Endothelial cell of umbilical vein (primary cell): Measurements from ENCODE around the gene THAP4. TPM values are rescaled to one million over a fixed set of nuclear protein-coding genes. Genes with fewer than 3 reads are reported as not detected.

Experiments
- BruUV-seq: library from RNA; stranded (reverse); fragments of 400-500 nt; replicated peaks from 2 replicates; lab custom pipeline; 2021; lab: Mats Ljungman, UMichigan
- CTCF ChIA-PET: fragments of 300-600, 350-600 bp; sonication (Branson Sonifier 250); formaldehyde crosslinking; loops from one replicate; lab custom pipeline; 2021; ENCODE audit warnings: antibody characterized with exemption, inconsistent platforms; lab: Charles Lee
- POLR2A ChIA-PET: fragments of 300-600, 350-600 bp; sonication (Branson Sonifier 250); formaldehyde crosslinking; loops from one replicate; lab custom pipeline; 2021; ENCODE audit warnings: antibody characterized with exemption, inconsistent platforms; lab: Charles Lee
- DNase-seq: peaks from one replicate; pipeline ENCODE4 v3.0.0-alpha.2; 2011; ENCODE audit warnings: low read depth, low spot score
- FAIRE-seq: peaks from 2 replicates; lab custom pipeline; 2011; peaks lifted over from hg19 to GRCh38; lab: Jason Lieb, UNC
- H2AFZ ChIP-seq: 2 replicates; pipeline ENCODE4 v1.6.0; 2012; ENCODE audit warnings: low read depth, low read length, control low read depth, inconsistent platforms
- H3K27ac ChIP-seq: 2 replicates; pipeline ENCODE4 v1.5.1; 2011; ENCODE audit warnings: low read depth, mild to moderate bottlenecking, control low read depth, low read length, moderate library complexity; ENCODE audit not compliant: insufficient read depth
- H3K27me3 ChIP-seq, 2 experiments: 2 replicates each; pipeline versions ENCODE4 v1.6.0 to v1.6.1; 2011; ENCODE audit warnings: low read length in 2 of 2, mixed read lengths in 1 of 2; ENCODE audit not compliant: control insufficient read depth in 2 of 2, insufficient read depth in 2 of 2
- H3K36me3 ChIP-seq, 2 experiments: 2 replicates in 1 of 2; 3 replicates in 1 of 2; pipeline ENCODE4 v1.5.1; 2011; ENCODE audit warnings: low read length in 2 of 2, mild to moderate bottlenecking in 1 of 2, moderate library complexity in 1 of 2; ENCODE audit not compliant: control insufficient read depth in 2 of 2, insufficient read depth in 2 of 2; ENCODE audit errors: extremely low read depth in 1 of 2
- H3K4me1 ChIP-seq: 3 replicates; pipeline ENCODE4 v1.5.1; 2011; ENCODE audit warnings: mild to moderate bottlenecking, low read length; ENCODE audit not compliant: control insufficient read depth, insufficient read depth; ENCODE audit errors: extremely low read depth
- H3K4me2 ChIP-seq: 2 replicates; pipeline ENCODE4 v1.6.1; 2011; ENCODE audit warnings: low read length, control low read depth, mixed read lengths; ENCODE audit not compliant: insufficient read depth
- H3K4me3 ChIP-seq, 3 experiments: fragments of 200-600 bp in 1 of 3; sonication (generic), shearing (Covaris generic) in 1 of 3; replicated peaks in 1 of 3; 2 replicates each; pipeline ENCODE4 v1.5.1; 2011 to 2016; ENCODE audit warnings: control low read depth in 3 of 3, low read length in 3 of 3, mild to moderate bottlenecking in 2 of 3, inconsistent platforms in 1 of 3, low read depth in 1 of 3, moderate library complexity in 1 of 3; ENCODE audit not compliant: insufficient read depth in 1 of 3
- H3K79me2 ChIP-seq: 2 replicates; pipeline ENCODE4 v1.6.0; 2012; ENCODE audit warnings: low read length, inconsistent platforms; ENCODE audit not compliant: control insufficient read depth, insufficient read depth
- H3K9ac ChIP-seq: replicated peaks from 2 replicates; pipeline ENCODE3; 2011; ENCODE audit warnings: low read length, control low read depth; ENCODE audit not compliant: insufficient read depth; ENCODE audit errors: extremely low read depth
- H3K9me1 ChIP-seq: replicated peaks from 3 replicates; pipeline ENCODE4 v1.6.0; 2011; ENCODE audit warnings: mild to moderate bottlenecking, low read length; ENCODE audit not compliant: control insufficient read depth, insufficient read depth; ENCODE audit errors: extremely low read depth
- H3K9me3 ChIP-seq: replicated peaks from 2 replicates; pipeline ENCODE4 v1.5.1; 2012; ENCODE audit warnings: low read length, inconsistent platforms; ENCODE audit not compliant: control insufficient read depth, insufficient read depth
- H4K20me1 ChIP-seq: replicated peaks from 2 replicates; pipeline ENCODE3; 2011; ENCODE audit warnings: mild to moderate bottlenecking, low read length; ENCODE audit not compliant: control insufficient read depth, insufficient read depth; ENCODE audit errors: extremely low read depth
- CTCF ChIP-seq, 2 donors: IDR thresholded peaks; 1 replicate in 1 of 2; 2 replicates in 1 of 2; pipeline ENCODE4 v1.5.1; 2011; ENCODE audit warnings: low read length in 2 of 2, mild to moderate bottlenecking in 2 of 2, moderate library complexity in 2 of 2, control low read depth in 1 of 2, inconsistent platforms in 1 of 2, low read depth in 1 of 2; ENCODE audit not compliant: insufficient read depth in 1 of 2; ENCODE audit errors: extremely low read depth in 1 of 2
- EZH2 ChIP-seq: IDR thresholded peaks from 2 replicates; pipeline ENCODE4 v1.6.1; 2012; ENCODE audit warnings: borderline replicate concordance, low read depth, mild to moderate bottlenecking, moderate library complexity, low read length, inconsistent platforms; ENCODE audit not compliant: severe bottlenecking
- FOS ChIP-seq: IDR thresholded peaks from 2 replicates; pipeline ENCODE4 v1.6.1; 2011; ENCODE audit warnings: mild to moderate bottlenecking, low read length, moderate library complexity, borderline replicate concordance; ENCODE audit not compliant: insufficient read depth
- GATA2 ChIP-seq: IDR thresholded peaks from 2 replicates; pipeline ENCODE4 v1.7.0; 2011; ENCODE audit warnings: low read depth, mild to moderate bottlenecking, moderate library complexity, mixed read lengths, low read length; ENCODE audit not compliant: insufficient read length, insufficient read depth
- JUN ChIP-seq: IDR thresholded peaks from 2 replicates; pipeline ENCODE4 v1.6.1; 2011; ENCODE audit warnings: borderline replicate concordance, low read depth; ENCODE audit not compliant: insufficient read length, insufficient read depth
- MAX ChIP-seq: IDR thresholded peaks from 2 replicates; pipeline ENCODE4 v1.6.1; 2011; ENCODE audit not compliant: insufficient read depth, insufficient read length
- MYC ChIP-seq: IDR thresholded peaks from one replicate; pipeline ENCODE4 v1.6.1; 2011; ENCODE audit warnings: mild to moderate bottlenecking, low read depth, low read length
- POLR2A ChIP-seq: IDR thresholded peaks from 2 replicates; pipeline ENCODE4 v1.6.1; 2012; ENCODE audit warnings: low read depth, mild to moderate bottlenecking, control low read depth, low read length
- POLR2AphosphoS5 ChIP-seq: IDR thresholded peaks from 2 replicates; pipeline ENCODE4 v1.6.1; 2012; ENCODE audit warnings: low read depth, mild to moderate bottlenecking, control low read depth, low read length, moderate library complexity; ENCODE audit not compliant: insufficient read depth
- dilution Hi-C: fragments of 300-500 bp; cut with MboI; formaldehyde crosslinking; loops from one replicate; pipeline ENCODE4 v1.15.0; 2019; ENCODE audit warnings: low sequenced_read_pairs; ENCODE audit not compliant: extremely low pct_ligation_motif_present
- intact Hi-C: fragments of 100-400 bp; cut with micrococcal nuclease; formaldehyde crosslinking; loops from one replicate; pipeline ENCODE4 v1.10.0; 2022
- polyA plus RNA-seq, 4 experiments: library from polyadenylated mRNA; depleted of rRNA in 3 of 4; stranded (reverse) in 3 of 4; unstranded in 1 of 4; fragments of >200 nt; gene quantifications; 2 replicates each; pipeline versions ENCODE4 v1.2.1 to v1.2.3, GENCODE V29; 2011 to 2012; ENCODE audit warnings: missing spikeins in 1 of 4
- total RNA-seq: library from RNA; stranded (reverse); gene quantifications from 2 replicates; pipeline ENCODE4 v1.2.3, GENCODE V29; 2021

THAP4 gene
- total and polyA plus RNA-seq, 2 donors (not counting 3 experiments of a cell fraction or from before 2014, with no cell fraction given), result 45.4 to 47.4 TPM

- Histone ChIP-seq H3K27ac (no peak overlapping the region), H3K9me1 (no peaks in the 10 kb centered on the region), H3K4me3 (no peak overlapping the region), H3K36me3 (peaks cover 6 to 17% of the 10 kb centered on the region in 2 experiments), H4K20me1 (no peaks in the 10 kb centered on the region), H2AFZ (no peak overlapping the region), H3K4me1 (no peaks in the 10 kb centered on the region), H3K4me2 (no peak overlapping the region), H3K27me3 (no peaks in the 10 kb centered on the region), H3K9ac (no peak overlapping the region), H3K79me2 (peaks cover 44% of the 10 kb centered on the region), H3K9me3 (no peaks in the 10 kb centered on the region)
- no peak for FAIRE-seq
- dilution Hi-C loops, result no loop called here
- intact Hi-C loops, result no loop called here
- DNase-seq, result no peak
- ChIA-PET CTCF (no interaction called here), POLR2A (interaction anchor here (0.7 kb wide), 1 partner anchor 46 kb away, joined by 3 read pairs; no protein-coding TSS in a partner anchor)
- TF ChIP-seq POLR2A, result no peak
- no peak for TF ChIP-seq MYC
- TF ChIP-seq EZH2, result no peak
- no peak for TF ChIP-seq GATA2
- TF ChIP-seq POLR2AphosphoS5, result no peak
- no peak for TF ChIP-seq JUN
- TF ChIP-seq FOS, result no peak
- no peak for TF ChIP-seq CTCF (IDR thresholded peaks at IDR 0.05; ENCODE audit: extremely low read depth in 1 of 2, insufficient read depth in 1 of 2, low read depth in 1 of 2, low read length in 2 of 2)
- no peak for TF ChIP-seq MAX
- no TSS peak for BruUV-seq
These were observed 12.4 kb upstream of the THAP4 start for GRCh38 chr2:241649404-241649803.
